ENCODE measurements around the gene S100A12. TPM values are rescaled to one million over a fixed set of nuclear protein-coding genes. Genes with fewer than 3 reads are reported as not detected.

Gene S100A12
- total RNA-seq, 2 experiments from 2014 or later, result not detected

GRCh38 chr1:153403421-153404085 lies 28.1 kb upstream of the S100A12 start:
- peaks cover 7% of the 10 kb centered on the region for H3K4me1 Mint-ChIP-seq
- ChIA-PET POLR2A (no interaction called here), CTCF (interaction anchor here (1.6 kb wide), 1 partner anchor 51 kb away, joined by 4 read pairs; no protein-coding TSS in a partner anchor)
- peaks cover 17% of the 10 kb centered on the region for H3K27me3 Mint-ChIP-seq
- H3K27ac Mint-ChIP-seq, result no peak overlapping the region
- H3K9me3 Mint-ChIP-seq, result no peaks in the 10 kb centered on the region
- H3K36me3 Mint-ChIP-seq (ENCODE audit: low read depth), result no peaks in the 10 kb centered on the region
- no peak for DNase-seq
- H3K4me3 Mint-ChIP-seq, result no peak overlapping the region

- H3K27me3 Mint-ChIP-seq, result peaks cover 12% of the 10 kb centered on the region
- CTCF ChIA-PET, result no interaction called here
- no peak for DNase-seq
Measured at GRCh38 chr1:153402226-153402625, 26.8 kb upstream of the S100A12 start.

GRCh38 chr1:153401461-153401860 lies 26.0 kb upstream of the S100A12 start:
- H3K27me3 Mint-ChIP-seq, result peaks cover 10% of the 10 kb centered on the region
- CTCF ChIA-PET, result no interaction called here
- H3K36me3 Mint-ChIP-seq (ENCODE audit: low read depth), result no peaks in the 10 kb centered on the region
- no peak overlapping the region for H3K4me3 Mint-ChIP-seq
- H3K9me3 Mint-ChIP-seq, result no peaks in the 10 kb centered on the region
- peaks cover 2% of the 10 kb centered on the region for H3K4me1 Mint-ChIP-seq
- POLR2A ChIA-PET, result no interaction called here
- no peak for DNase-seq
- H3K27ac Mint-ChIP-seq, result no peak overlapping the region

More at GRCh38 chr1:153402226-153402625, 26.8 kb upstream of the S100A12 start:
- Mint-ChIP-seq H3K4me3 (no peak overlapping the region), H3K36me3 (ENCODE audit: low read depth) (no peaks in the 10 kb centered on the region), H3K4me1 (peaks cover 6% of the 10 kb centered on the region), H3K9me3 (no peaks in the 10 kb centered on the region), H3K27ac (no peak overlapping the region)
- POLR2A ChIA-PET, result no interaction called here

- Mint-ChIP-seq H3K27me3 (peaks cover 12% of the 10 kb centered on the region), H3K4me1 (peaks cover 2% of the 10 kb centered on the region), H3K9me3 (no peaks in the 10 kb centered on the region), H3K36me3 (ENCODE audit: low read depth) (no peaks in the 10 kb centered on the region), H3K4me3 (no peak overlapping the region), H3K27ac (no peak overlapping the region)
- ChIA-PET POLR2A (no interaction called here), CTCF (interaction anchor here (1.7 kb wide), 1 partner anchor 95 kb away, joined by 7 read pairs; no protein-coding TSS in a partner anchor)
- no peak for DNase-seq
Measured at GRCh38 chr1:153400244-153400643, 24.8 kb upstream of the S100A12 start.

- H3K36me3 Mint-ChIP-seq (ENCODE audit: low read depth), result no peaks in the 10 kb centered on the region
- no peaks in the 10 kb centered on the region for H3K9me3 Mint-ChIP-seq
- no peak overlapping the region for H3K27ac Mint-ChIP-seq
- POLR2A ChIA-PET, result no interaction called here
- CTCF ChIA-PET, result interaction anchor here (1.7 kb wide), 1 partner anchor 95 kb away, joined by 7 read pairs; no protein-coding TSS in a partner anchor
- peaks cover 15% of the 10 kb centered on the region for H3K27me3 Mint-ChIP-seq
- no peak for DNase-seq
- no peak overlapping the region for H3K4me3 Mint-ChIP-seq
- peaks cover under 1% of the 10 kb centered on the region for H3K4me1 Mint-ChIP-seq
Measured at GRCh38 chr1:153399401-153400055, 24.1 kb upstream of the S100A12 start.

GRCh38 chr1:153397924-153398651 lies 22.7 kb upstream of the S100A12 start:
- peaks cover 15% of the 10 kb centered on the region for H3K27me3 Mint-ChIP-seq
- no peaks in the 10 kb centered on the region for H3K9me3 Mint-ChIP-seq
- no peaks in the 10 kb centered on the region for H3K36me3 Mint-ChIP-seq (ENCODE audit: low read depth)
- H3K27ac Mint-ChIP-seq, result no peak overlapping the region
- no peak overlapping the region for H3K4me3 Mint-ChIP-seq
- ChIA-PET POLR2A (no interaction called here), CTCF (no interaction called here)
- no peaks in the 10 kb centered on the region for H3K4me1 Mint-ChIP-seq
- no peak for DNase-seq

- Mint-ChIP-seq H3K36me3 (ENCODE audit: low read depth) (no peaks in the 10 kb centered on the region), H3K4me3 (no peak overlapping the region), H3K9me3 (no peaks in the 10 kb centered on the region), H3K27ac (no peak overlapping the region), H3K27me3 (peaks cover 18% of the 10 kb centered on the region), H3K4me1 (no peaks in the 10 kb centered on the region)
- CTCF ChIA-PET, result no interaction called here
- POLR2A ChIA-PET, result no interaction called here
- DNase-seq, result no peak
Measured at GRCh38 chr1:153397051-153397923, 21.9 kb upstream of the S100A12 start.

- no peak overlapping the region for H3K27ac Mint-ChIP-seq
- H3K4me3 Mint-ChIP-seq, result no peak overlapping the region
- ChIA-PET POLR2A (no interaction called here), CTCF (no interaction called here)
- DNase-seq, result no peak
- H3K9me3 Mint-ChIP-seq, result no peaks in the 10 kb centered on the region
- peaks cover 16% of the 10 kb centered on the region for H3K27me3 Mint-ChIP-seq
- no peaks in the 10 kb centered on the region for H3K36me3 Mint-ChIP-seq (ENCODE audit: low read depth)
- no peaks in the 10 kb centered on the region for H3K4me1 Mint-ChIP-seq
Measured at GRCh38 chr1:153396461-153396860, 21.0 kb upstream of the S100A12 start.

- H3K27me3 Mint-ChIP-seq, result peaks cover 15% of the 10 kb centered on the region
- CTCF ChIA-PET, result no interaction called here
- no peaks in the 10 kb centered on the region for H3K9me3 Mint-ChIP-seq
- no peaks in the 10 kb centered on the region for H3K4me1 Mint-ChIP-seq
- no peak for DNase-seq
- no peak overlapping the region for H3K4me3 Mint-ChIP-seq
- POLR2A ChIA-PET, result no interaction called here
- no peaks in the 10 kb centered on the region for H3K36me3 Mint-ChIP-seq (ENCODE audit: low read depth)
- H3K27ac Mint-ChIP-seq, result no peak overlapping the region
Measured at GRCh38 chr1:153395776-153396175, 20.4 kb upstream of the S100A12 start.

- ChIA-PET POLR2A (no interaction called here), CTCF (no interaction called here)
- DNase-seq, result no peak
- no peaks in the 10 kb centered on the region for H3K36me3 Mint-ChIP-seq (ENCODE audit: low read depth)
- H3K4me3 Mint-ChIP-seq, result no peak overlapping the region
- no peaks in the 10 kb centered on the region for H3K9me3 Mint-ChIP-seq
- peaks cover 15% of the 10 kb centered on the region for H3K27me3 Mint-ChIP-seq
- no peak overlapping the region for H3K27ac Mint-ChIP-seq
- H3K4me1 Mint-ChIP-seq, result no peaks in the 10 kb centered on the region
Measured at GRCh38 chr1:153395136-153395685, 19.8 kb upstream of the S100A12 start.

GRCh38 chr1:153394391-153394790 lies 19.0 kb upstream of the S100A12 start:
- H3K4me3 Mint-ChIP-seq, result no peak overlapping the region
- H3K9me3 Mint-ChIP-seq, result no peaks in the 10 kb centered on the region
- ChIA-PET POLR2A (no interaction called here), CTCF (no interaction called here)
- peaks cover 17% of the 10 kb centered on the region for H3K27me3 Mint-ChIP-seq
- no peaks in the 10 kb centered on the region for H3K36me3 Mint-ChIP-seq (ENCODE audit: low read depth)
- no peak overlapping the region for H3K27ac Mint-ChIP-seq
- no peaks in the 10 kb centered on the region for H3K4me1 Mint-ChIP-seq
- no peak for DNase-seq

GRCh38 chr1:153393926-153394325 lies 18.5 kb upstream of the S100A12 start:
- ChIA-PET CTCF (no interaction called here), POLR2A (no interaction called here)
- Mint-ChIP-seq H3K4me3 (no peak overlapping the region), H3K9me3 (no peaks in the 10 kb centered on the region), H3K36me3 (ENCODE audit: low read depth) (no peaks in the 10 kb centered on the region), H3K27me3 (peaks cover 20% of the 10 kb centered on the region), H3K4me1 (no peaks in the 10 kb centered on the region), H3K27ac (no peak overlapping the region)
- DNase-seq, result no peak

GRCh38 chr1:153392822-153393221 lies 17.4 kb upstream of the S100A12 start:
- no peak for DNase-seq
- Mint-ChIP-seq H3K36me3 (ENCODE audit: low read depth) (no peaks in the 10 kb centered on the region), H3K9me3 (no peaks in the 10 kb centered on the region), H3K27ac (no peak overlapping the region), H3K27me3 (peaks cover 20% of the 10 kb centered on the region), H3K4me1 (no peaks in the 10 kb centered on the region), H3K4me3 (no peak overlapping the region)
- POLR2A ChIA-PET, result no interaction called here
- CTCF ChIA-PET, result no interaction called here

Data from activated CD4-positive, alpha-beta memory T cell treated with anti-CD3 and anti-CD28 coated beads, Interleukin-2, amount 10 ng/mL, durations not matched to agents 7 days and 5 days (primary cell).